ENCODE measurements around the gene PTPRM.

GRCh38 chr18:7979714-7980113, 412.6 kb downstream of the PTPRM start:
- no peak for TF ChIP-seq SUZ12 (IDR thresholded peaks at IDR 0.05; ENCODE audit: extremely low read depth, insufficient read depth, insufficient read length)
- no peak for TF ChIP-seq YY1 (IDR thresholded peaks at IDR 0.05; ENCODE audit: insufficient read depth, insufficient read length)
